HEK293 (cell line): ENCODE data around the gene CYP39A1.

Experiments used
- CTCF ChIA-PET: fragments of 350-600 bp; formaldehyde crosslinking; extraction: SDS; loops from one replicate; lab custom pipeline; 2021; ENCODE audit warnings: antibody characterized with exemption; lab: Yijun Ruan, JAX
- POLR2A ChIA-PET: fragments of 300-600 bp; formaldehyde crosslinking; extraction: SDS; loops from one replicate; lab custom pipeline; 2020; ENCODE audit warnings: antibody characterized with exemption, inconsistent platforms; lab: Yijun Ruan, JAX
- H3K27ac ChIP-seq: fragments of 200-500 bp; sonication (Bioruptor generic); 2 replicates; pipeline ENCODE4 v1.5.1; 2014; ENCODE audit warnings: low read depth, low read length, control low read depth, inconsistent platforms; ENCODE audit errors: extremely low read depth
- H3K36me3 ChIP-seq, 2 experiments: fragments of 200-500 bp in 1 of 2; sonication (Bioruptor generic) in 1 of 2; 1 replicate in 1 of 2; 2 replicates in 1 of 2; pipeline ENCODE4 v1.5.1; 2014 to 2017; ENCODE audit warnings: inconsistent platforms in 2 of 2, low read length in 2 of 2; ENCODE audit not compliant: control insufficient read depth in 2 of 2, insufficient read depth in 1 of 2
- H3K4me1 ChIP-seq: fragments of 200-500 bp; sonication (Bioruptor generic); 2 replicates; pipeline ENCODE4 v1.5.1; 2014; ENCODE audit warnings: mild to moderate bottlenecking, low read length, inconsistent platforms; ENCODE audit not compliant: control insufficient read depth, insufficient read depth
- H3K4me3 ChIP-seq: 2 replicates; pipeline ENCODE4 v1.5.1; 2011; ENCODE audit warnings: low read depth, mild to moderate bottlenecking, control low read depth, low read length, moderate library complexity
- H3K9me3 ChIP-seq: fragments of 200-500 bp; sonication (Bioruptor generic); 2 replicates; pipeline ENCODE4 v1.5.1; 2014; ENCODE audit warnings: low read depth, low read length, inconsistent platforms; ENCODE audit not compliant: control insufficient read depth, insufficient read depth
- BCL6B ChIP-seq: fragments of 450-650 bp; formaldehyde crosslinking; IDR thresholded peaks from 2 replicates; pipeline ENCODE4 v1.5.1; 2017; ENCODE audit warnings: missing biosample characterization, missing genetic modification characterization
- EGR2 ChIP-seq: fragments of 450-650 bp; formaldehyde crosslinking; IDR thresholded peaks from 2 replicates; pipeline ENCODE4 v1.5.1; 2016; ENCODE audit warnings: low read depth, missing biosample characterization, missing genetic modification characterization
- HOXA7 ChIP-seq: sonication (generic); formaldehyde crosslinking; IDR thresholded peaks from 2 replicates; pipeline ENCODE4 v1.8.1; 2022; ENCODE audit warnings: missing genetic modification reagents, borderline replicate concordance
- KLF10 ChIP-seq: fragments of 450-650 bp; IDR thresholded peaks from 2 replicates; pipeline ENCODE4 v1.5.1; 2018; ENCODE audit warnings: missing biosample characterization, mild to moderate bottlenecking, missing genetic modification characterization
- SCRT1 ChIP-seq: fragments of 450-650 bp; formaldehyde crosslinking; IDR thresholded peaks from 2 replicates; pipeline ENCODE4 v1.5.1; 2016; ENCODE audit warnings: missing biosample characterization, missing genetic modification characterization, borderline replicate concordance
- ZBTB49 ChIP-seq: fragments of 450-650 bp; formaldehyde crosslinking; IDR thresholded peaks from 2 replicates; pipeline ENCODE4 v1.5.1; 2016; ENCODE audit warnings: missing biosample characterization, missing genetic modification characterization, low read depth
- ZIC2 ChIP-seq: fragments of 450-650 bp; formaldehyde crosslinking; IDR thresholded peaks from 2 replicates; pipeline ENCODE4 v1.5.1; 2016; ENCODE audit warnings: missing biosample characterization, missing genetic modification characterization
- ZNF10 ChIP-seq: fragments of 450-650 bp; formaldehyde crosslinking; IDR thresholded peaks from 2 replicates; pipeline ENCODE4 v1.5.1; 2017; ENCODE audit warnings: missing biosample characterization, missing genetic modification characterization
- ZNF112 ChIP-seq: fragments of 450-650 bp; formaldehyde crosslinking; IDR thresholded peaks from 2 replicates; pipeline ENCODE4 v1.5.0; 2017; ENCODE audit warnings: missing biosample characterization, missing genetic modification characterization
- ZNF175 ChIP-seq: fragments of 450-650 bp; formaldehyde crosslinking; IDR thresholded peaks from 2 replicates; pipeline ENCODE4 v1.5.1; 2016; ENCODE audit warnings: missing biosample characterization, missing genetic modification characterization
- ZNF24 ChIP-seq: fragments of 450-650 bp; formaldehyde crosslinking; IDR thresholded peaks from 2 replicates; pipeline ENCODE4 v1.5.1; 2016; ENCODE audit warnings: missing biosample characterization, missing genetic modification characterization
- ZNF248 ChIP-seq: fragments of 450-650 bp; formaldehyde crosslinking; IDR thresholded peaks from 2 replicates; pipeline ENCODE4 v1.5.1; 2017; ENCODE audit warnings: missing biosample characterization, missing genetic modification characterization
- ZNF350 ChIP-seq: fragments of 450-650 bp; formaldehyde crosslinking; IDR thresholded peaks from 2 replicates; pipeline ENCODE4 v1.5.0; 2017; ENCODE audit warnings: missing biosample characterization, mild to moderate bottlenecking, missing genetic modification characterization
- ZNF394 ChIP-seq: fragments of 450-650 bp; formaldehyde crosslinking; IDR thresholded peaks from 2 replicates; pipeline ENCODE4 v1.5.1; 2016; ENCODE audit warnings: missing biosample characterization, missing genetic modification characterization, mild to moderate bottlenecking, moderate library complexity, borderline replicate concordance
- ZNF488 ChIP-seq: fragments of 450-650 bp; formaldehyde crosslinking; IDR thresholded peaks from 2 replicates; pipeline ENCODE4 v1.5.1; 2016; ENCODE audit warnings: missing biosample characterization, missing genetic modification characterization
- ZNF514 ChIP-seq: fragments of 450-650 bp; formaldehyde crosslinking; IDR thresholded peaks from 2 replicates; pipeline ENCODE4 v1.5.1; 2016; ENCODE audit warnings: missing biosample characterization, missing genetic modification characterization
- ZNF670 ChIP-seq: fragments of 450-650 bp; formaldehyde crosslinking; IDR thresholded peaks from 2 replicates; pipeline ENCODE4 v1.5.1; 2016; ENCODE audit warnings: missing biosample characterization, missing genetic modification characterization, low read depth
- ZNF701 ChIP-seq: fragments of 450-650 bp; formaldehyde crosslinking; IDR thresholded peaks from 2 replicates; pipeline ENCODE4 v1.5.1; 2016; ENCODE audit warnings: missing biosample characterization, missing genetic modification characterization
- ZNF76 ChIP-seq: fragments of 450-650 bp; formaldehyde crosslinking; IDR thresholded peaks from 2 replicates; pipeline ENCODE4; 2016; ENCODE audit warnings: low read depth, missing biosample characterization, missing genetic modification characterization, borderline replicate concordance
- ZNF777 ChIP-seq: fragments of 450-650 bp; formaldehyde crosslinking; IDR thresholded peaks from 2 replicates; pipeline ENCODE4 v1.5.1; 2017; ENCODE audit warnings: missing biosample characterization, missing genetic modification characterization, borderline replicate concordance
- ZNF830 ChIP-seq: fragments of 450-650 bp; IDR thresholded peaks from 2 replicates; pipeline ENCODE4 v1.5.0; 2018; ENCODE audit warnings: missing biosample characterization, missing genetic modification characterization, low read depth, mild to moderate bottlenecking, moderate library complexity

CYP39A1 gene

GRCh38 chr6:46583081-46583480, 69.5 kb downstream of the CYP39A1 start (continued):
- TF ChIP-seq BCL6B (tag by site-specific recombination), result no peak

GRCh38 chr6:46581459-46582177, 71.0 kb downstream of the CYP39A1 start:
- no peaks in the 10 kb centered on the region for H3K9me3 ChIP-seq
- TF ChIP-seq ZNF777 (tag by site-specific recombination) (no peak), ZIC2 (no peak), ZNF394 (tag by site-specific recombination) (no peak), ZNF24 (no peak), HOXA7 (CRISPR knock-in tag) (no peak), ZNF514 (tag by site-specific recombination) (no peak), SCRT1 (tag by site-specific recombination) (no peak), ZNF76 (no peak), ZNF670 (tag by site-specific recombination) (no peak), EGR2 (tag by site-specific recombination) (no peak), ZNF830 (tag by site-specific recombination) (no peak), ZNF112 (tag by site-specific recombination) (no peak), ZNF175 (tag by site-specific recombination) (no peak)
- H3K36me3 ChIP-seq, result no peaks in the 10 kb centered on the region
- H3K4me1 ChIP-seq, result no peaks in the 10 kb centered on the region
- no peak overlapping the region for H3K27ac ChIP-seq
- ChIA-PET POLR2A (no interaction called here), CTCF (interaction anchor here (0.6 kb wide), 1 partner anchor 19 kb away, joined by 3 read pairs; no protein-coding TSS in a partner anchor)
- no peak overlapping the region for H3K4me3 ChIP-seq

- Histone ChIP-seq H3K9me3 (no peaks in the 10 kb centered on the region), H3K36me3 (no peaks in the 10 kb centered on the region), H3K4me1 (no peaks in the 10 kb centered on the region), H3K4me3 (no peak overlapping the region), H3K27ac (no peak overlapping the region)
- CTCF ChIA-PET, result no interaction called here
- POLR2A ChIA-PET, result no interaction called here
- no peak for TF ChIP-seq ZNF701
- TF ChIP-seq ZNF350 (tag by site-specific recombination), result no peak
- TF ChIP-seq ZBTB49, result no peak
- TF ChIP-seq ZNF488, result no peak
- no peak for TF ChIP-seq ZNF248 (tag by site-specific recombination)
- TF ChIP-seq KLF10 (tag by site-specific recombination), result no peak
- TF ChIP-seq ZNF10 (tag by site-specific recombination), result no peak
Observed at GRCh38 chr6:46575530-46575929, 77.1 kb downstream of the CYP39A1 start.
